Measurements from ENCODE around the gene SYNRG. TPM values are rescaled to one million over a fixed set of nuclear protein-coding genes. Genes with fewer than 3 reads are reported as not detected.

The SYNRG gene
- total and polyA plus RNA-seq, 2 of the 13 experiments (the other 11 are each of a cell fraction or from before 2014, with no cell fraction given), result 7.3 to 8.7 TPM

DNA sequence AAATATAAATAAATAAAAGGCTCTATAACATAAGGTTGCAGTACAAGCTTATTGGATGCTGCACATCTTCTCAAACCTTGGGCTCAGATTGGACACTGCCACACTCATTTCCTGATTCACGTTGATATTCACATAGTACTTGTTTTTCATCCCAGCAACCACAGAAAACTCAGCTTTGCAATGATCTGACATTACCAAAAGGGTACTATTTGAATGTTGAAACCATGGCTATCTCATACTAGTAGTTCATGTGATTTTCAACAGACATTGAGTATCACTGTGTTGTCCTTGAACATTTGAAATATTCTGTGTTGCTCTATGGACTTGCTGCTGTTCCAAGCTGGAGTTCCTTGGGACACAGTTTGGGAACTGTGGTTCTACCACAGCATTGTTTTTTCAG, 48.0 kb upstream of the SYNRG start:
- H3K4me1 ChIP-seq (ENCODE audit: insufficient read depth, low read length), result peaks cover 3% of the 10 kb centered on the region
- TF ChIP-seq, protein P1, sequence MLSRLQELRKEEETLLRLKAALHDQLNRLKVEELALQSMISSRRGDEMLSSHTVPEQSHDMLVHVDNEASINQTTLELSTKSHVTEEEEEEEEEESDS (CRISPR knock-in tag; IDR thresholded peaks at IDR 0.05; ENCODE audit: borderline replicate concordance), result no peak
- TF ChIP-seq YEATS4 (CRISPR knock-in tag; IDR thresholded peaks at IDR 0.05; ENCODE audit: borderline replicate concordance) (no peak), RXRB (CRISPR knock-in tag; IDR thresholded peaks at IDR 0.05; ENCODE audit: borderline replicate concordance) (no peak), ZNF644 (CRISPR knock-in tag; IDR thresholded peaks at IDR 0.05; ENCODE audit: low read depth) (no peak), RFX1 (IDR thresholded peaks at IDR 0.05) (no peak), MYNN (CRISPR knock-in tag; IDR thresholded peaks at IDR 0.05; ENCODE audit: low read depth) (no peak), FLYWCH1 (CRISPR knock-in tag; IDR thresholded peaks at IDR 0.05) (no peak), MTA1 (CRISPR knock-in tag; IDR thresholded peaks at IDR 0.05; ENCODE audit: borderline replicate concordance) (no peak), ZFP1 (CRISPR knock-in tag; IDR thresholded peaks at IDR 0.05) (no peak), ZNF577 (CRISPR knock-in tag; IDR thresholded peaks at IDR 0.05; ENCODE audit: borderline replicate concordance, low read depth) (no peak), MAFG (CRISPR knock-in tag; IDR thresholded peaks at IDR 0.05) (no peak)
- TF ChIP-seq, protein P2, sequence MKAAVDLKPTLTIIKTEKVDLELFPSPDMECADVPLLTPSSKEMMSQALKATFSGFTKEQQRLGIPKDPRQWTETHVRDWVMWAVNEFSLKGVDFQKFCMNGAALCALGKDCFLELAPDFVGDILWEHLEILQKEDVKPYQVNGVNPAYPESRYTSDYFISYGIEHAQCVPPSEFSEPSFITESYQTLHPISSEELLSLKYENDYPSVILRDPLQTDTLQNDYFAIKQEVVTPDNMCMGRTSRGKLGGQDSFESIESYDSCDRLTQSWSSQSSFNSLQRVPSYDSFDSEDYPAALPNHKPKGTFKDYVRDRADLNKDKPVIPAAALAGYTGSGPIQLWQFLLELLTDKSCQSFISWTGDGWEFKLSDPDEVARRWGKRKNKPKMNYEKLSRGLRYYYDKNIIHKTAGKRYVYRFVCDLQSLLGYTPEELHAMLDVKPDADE (CRISPR knock-in tag; IDR thresholded peaks at IDR 0.05), result no peak
- DNase-seq (ENCODE audit: low spot score) (no peak), ATAC-seq (no peak), FAIRE-seq (no peak)
- H3K4me3 ChIP-seq (replicated peaks in 1 of 3; ENCODE audit: insufficient read depth in 1 of 3, low read depth in 2 of 3, low read length in 3 of 3), result no peak overlapping the region
- no peaks in the 10 kb centered on the region for H3K36me3 ChIP-seq (replicated peaks in 1 of 2; ENCODE audit: control insufficient read depth in 1 of 2, insufficient read depth in 2 of 2, low read length in 2 of 2)
- CTCF ChIA-PET (ENCODE audit: low intra/inter-chr PET ratio, low total read pairs), result no interaction called here
- intact Hi-C loops (cut with micrococcal nuclease; ENCODE audit: unreplicated experiment), result no loop called here
- no peak overlapping the region for H3K4me2 ChIP-seq (ENCODE audit: low read depth, low read length)
- H3K27ac ChIP-seq (ENCODE audit: extremely low read length, insufficient read depth, low read length), result no peak overlapping the region
- no peak overlapping the region for H2AFZ ChIP-seq (ENCODE audit: low read length)
- whole genome bisulfite sequencing (ENCODE audit: low lambda C conversion rate), result 96% methylated on average over 1 of the region's 1 CpG
- H3K9ac ChIP-seq (ENCODE audit: insufficient read depth, low read depth, low read length), result no peak overlapping the region
- no peaks in the 10 kb centered on the region for H4K20me1 ChIP-seq (ENCODE audit: insufficient read depth, low read length)
- POLR2A ChIA-PET, result interaction anchor here (1.0 kb wide), 1 partner anchor 86 kb away, joined by 3 read pairs; no protein-coding TSS in a partner anchor
- BruUV-seq (replicated peaks), result no TSS peak
- no peaks in the 10 kb centered on the region; a peak in 1 of 5 replicates for H3K27me3 ChIP-seq (ENCODE audit: control insufficient read depth in 1 of 2, insufficient read depth in 2 of 2, low read length in 2 of 2)
- H3K79me2 ChIP-seq (ENCODE audit: insufficient read depth, low read length), result no peaks in the 10 kb centered on the region
- H3K9me3 ChIP-seq (ENCODE audit: low read length), result no peaks in the 10 kb centered on the region
- in situ Hi-C loops (cut with HindIII; ENCODE audit: extremely low pct_ligation_motif_present, low pct_unique_long_range_greater_than_20kb), result no loop called here

Measured in HepG2 (cell line).